ENCODE results near the gene ATRN. TPM values are rescaled to one million over a fixed set of nuclear protein-coding genes. Genes with fewer than 3 reads are reported as not detected.

ATRN gene
- total RNA-seq, 4 donors from 2014 or later, result 24.0 to 31.5 (median 26.4) TPM

- Histone ChIP-seq H3K27ac (no peak overlapping the region), H3K9me3 (no peaks in the 10 kb centered on the region), H3K36me3 (peaks cover 0 to 60% (median 0%) of the 10 kb centered on the region in 3 donors), H3K4me1 (peaks cover 0 to 4% (median 0%) of the 10 kb centered on the region in 4 donors), H3K4me3 (no peak overlapping the region), H3K27me3 (peaks cover 0 to 20% of the 10 kb centered on the region in 2 donors)
- WGBS, 2 donors, result 55 to 77% methylated on average over 6 of the region's 6 CpGs
- no peak for DNase-seq (ENCODE audit: low spot score in 2 of 2)
- no peak for TF ChIP-seq EP300 (IDR thresholded peaks at IDR 0.05)
- TF ChIP-seq POLR2A (IDR thresholded peaks at IDR 0.05), result no peak
- TF ChIP-seq, protein P1, sequence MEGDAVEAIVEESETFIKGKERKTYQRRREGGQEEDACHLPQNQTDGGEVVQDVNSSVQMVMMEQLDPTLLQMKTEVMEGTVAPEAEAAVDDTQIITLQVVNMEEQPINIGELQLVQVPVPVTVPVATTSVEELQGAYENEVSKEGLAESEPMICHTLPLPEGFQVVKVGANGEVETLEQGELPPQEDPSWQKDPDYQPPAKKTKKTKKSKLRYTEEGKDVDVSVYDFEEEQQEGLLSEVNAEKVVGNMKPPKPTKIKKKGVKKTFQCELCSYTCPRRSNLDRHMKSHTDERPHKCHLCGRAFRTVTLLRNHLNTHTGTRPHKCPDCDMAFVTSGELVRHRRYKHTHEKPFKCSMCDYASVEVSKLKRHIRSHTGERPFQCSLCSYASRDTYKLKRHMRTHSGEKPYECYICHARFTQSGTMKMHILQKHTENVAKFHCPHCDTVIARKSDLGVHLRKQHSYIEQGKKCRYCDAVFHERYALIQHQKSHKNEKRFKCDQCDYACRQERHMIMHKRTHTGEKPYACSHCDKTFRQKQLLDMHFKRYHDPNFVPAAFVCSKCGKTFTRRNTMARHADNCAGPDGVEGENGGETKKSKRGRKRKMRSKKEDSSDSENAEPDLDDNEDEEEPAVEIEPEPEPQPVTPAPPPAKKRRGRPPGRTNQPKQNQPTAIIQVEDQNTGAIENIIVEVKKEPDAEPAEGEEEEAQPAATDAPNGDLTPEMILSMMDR (IDR thresholded peaks at IDR 0.05), result no peak
Observed at GRCh38 chr20:3670511-3670910, 199.7 kb downstream of the ATRN start.

- H3K27ac ChIP-seq, result no peak overlapping the region
- DNase-seq (ENCODE audit: low spot score in 2 of 2), result no peak
- no peak overlapping the region for H3K4me3 ChIP-seq
- WGBS, 2 donors, result 66 to 79% methylated on average over 5 to 9 of the region's 10 CpGs
- TF ChIP-seq EP300 (IDR thresholded peaks at IDR 0.05) (no peak), POLR2A (IDR thresholded peaks at IDR 0.05) (no peak)
- TF ChIP-seq, protein P1 (IDR thresholded peaks at IDR 0.05), result no peak
- no peaks in the 10 kb centered on the region for H3K9me3 ChIP-seq
- H3K27me3 ChIP-seq, result peaks cover 0 to 20% of the 10 kb centered on the region in 2 donors
- H3K4me1 ChIP-seq, result peaks cover 0 to 4% (median 0%) of the 10 kb centered on the region in 4 donors
- H3K36me3 ChIP-seq, result peaks cover 0 to 64% (median 0%) of the 10 kb centered on the region in 3 donors
Observed at GRCh38 chr20:3670945-3671344, 200.1 kb downstream of the ATRN start.

DNA sequence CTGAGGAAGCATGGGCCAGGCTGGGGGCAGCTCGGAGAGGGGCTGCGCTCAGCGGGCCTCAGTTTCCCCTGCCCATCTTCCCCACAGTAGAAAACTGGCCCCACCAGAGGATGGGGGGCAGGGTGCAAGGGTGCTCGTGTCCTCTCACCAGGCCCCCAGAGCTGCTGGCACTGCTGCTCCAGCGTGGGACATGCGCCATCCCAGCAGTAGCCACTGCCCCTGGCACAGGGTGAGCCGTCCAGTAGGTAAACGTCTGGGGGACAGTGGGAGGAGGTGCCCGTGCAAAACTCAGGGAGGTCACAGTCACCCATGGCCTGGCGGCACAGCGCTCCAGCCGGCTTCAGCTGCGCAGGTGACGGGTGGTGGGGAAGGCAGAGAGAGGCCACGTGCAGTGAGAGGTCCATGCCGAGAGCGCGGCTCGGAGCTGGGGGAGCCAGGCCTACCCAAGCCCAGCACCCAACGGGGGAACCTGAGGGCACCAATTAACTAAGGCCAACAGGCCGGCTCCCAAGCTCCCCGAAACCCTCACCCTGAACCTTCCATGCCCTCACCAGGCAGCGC lies 201.2 kb downstream of the ATRN start:
- Histone ChIP-seq H3K4me3 (no peak overlapping the region), H3K27ac (no peak overlapping the region), H3K9me3 (no peaks in the 10 kb centered on the region), H3K4me1 (peaks cover 0 to 10% (median 4%) of the 10 kb centered on the region in 4 donors), H3K36me3 (peaks cover 0 to 66% (median 0%) of the 10 kb centered on the region in 3 donors), H3K27me3 (peaks cover 0 to 20% of the 10 kb centered on the region in 2 donors)
- 64 to 81% methylated on average over 16 to 23 of the region's 23 CpGs for WGBS, 2 donors
- DNase-seq (ENCODE audit: low spot score in 2 of 2), result no peak
- TF ChIP-seq POLR2A (IDR thresholded peaks at IDR 0.05), result no peak
- TF ChIP-seq EP300 (IDR thresholded peaks at IDR 0.05), result no peak
- TF ChIP-seq, protein P1 (IDR thresholded peaks at IDR 0.05), result no peak

GRCh38 chr20:3672547-3673171 lies 201.8 kb downstream of the ATRN start:
- H3K9me3 ChIP-seq, result no peaks in the 10 kb centered on the region
- peaks cover 0 to 16% (median 10%) of the 10 kb centered on the region in 4 donors for H3K4me1 ChIP-seq
- 52 to 53% methylated on average over 26 to 58 of the region's 58 CpGs for WGBS, 2 donors
- no peak overlapping the region for H3K27ac ChIP-seq
- peaks cover 0 to 66% (median 0%) of the 10 kb centered on the region in 3 donors for H3K36me3 ChIP-seq
- peaks cover 0 to 20% of the 10 kb centered on the region in 2 donors for H3K27me3 ChIP-seq
- H3K4me3 ChIP-seq, result peak overlapping the region in 1 of 4 donors; percentile 16
- DNase-seq (ENCODE audit: low spot score in 2 of 2), result no peak
- TF ChIP-seq, protein P1 (IDR thresholded peaks at IDR 0.05), result no peak
- TF ChIP-seq POLR2A (IDR thresholded peaks at IDR 0.05) (no peak), EP300 (IDR thresholded peaks at IDR 0.05) (no peak)

All from tibial nerve (tissue), 4 donors.